Midbrain (tissue), 1 donor: ENCODE measurements around the gene HRG.

Experiments used
- DNase-seq: peaks from one replicate; lab custom pipeline; 2025; lab: John Stamatoyannopoulos, UW

HRG gene

GRCh38 chr3:186637686-186638085 is 28.1 kb upstream of the HRG start:
- DNase-seq, result no peak

DNA sequence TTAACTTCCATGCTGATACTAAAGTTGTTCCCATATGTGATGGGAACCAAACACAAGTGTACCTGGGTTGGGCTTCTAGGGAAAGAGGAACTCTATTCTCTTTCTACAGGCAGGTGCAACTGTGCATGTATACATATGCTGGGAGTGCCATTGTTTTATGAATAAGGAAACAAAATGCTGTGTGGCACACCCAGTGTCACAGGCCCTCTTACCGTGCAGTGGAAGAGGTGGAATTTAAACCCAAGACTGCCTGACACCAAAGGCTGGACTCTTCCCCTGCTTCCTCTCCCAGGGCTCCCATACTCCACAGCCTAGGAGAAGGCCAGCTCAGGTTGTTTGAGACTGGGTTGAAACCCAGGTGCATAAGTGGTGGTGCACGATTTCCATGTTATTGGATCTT is 27.6 kb upstream of the HRG start:
- no peak for DNase-seq

DNA sequence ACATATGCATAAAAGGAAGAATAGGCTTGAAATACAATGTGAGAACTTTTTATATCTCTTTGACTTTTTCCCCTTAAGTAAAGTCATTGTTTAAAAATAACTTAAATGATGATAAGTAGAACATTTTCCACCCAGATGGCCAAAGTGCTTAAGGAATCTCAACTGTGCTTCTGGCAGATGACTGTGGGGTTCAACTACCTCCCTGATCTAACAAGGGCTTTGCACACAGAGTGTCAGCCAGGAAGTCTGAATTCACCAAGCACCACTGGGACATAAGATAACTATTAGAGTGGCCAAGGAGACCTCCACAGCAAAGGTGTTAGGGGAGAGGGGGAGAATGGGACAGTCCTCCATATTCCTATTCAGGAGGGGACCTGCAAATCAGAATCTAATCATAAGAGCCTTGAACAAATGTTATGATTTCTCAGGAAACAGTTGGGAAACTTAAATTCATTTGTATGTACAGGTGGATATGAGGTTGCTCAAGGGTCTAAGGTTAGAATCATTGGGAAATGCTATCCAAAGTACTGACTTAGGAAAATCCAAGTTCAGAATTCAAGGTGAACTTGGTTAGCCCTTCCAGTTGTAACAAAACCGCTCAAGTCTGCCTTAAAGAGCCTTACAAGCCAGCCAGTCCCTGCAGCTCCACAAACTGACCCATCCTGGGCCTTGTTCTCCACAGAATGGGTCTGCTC is 25.9 kb upstream of the HRG start, which contains the start of gene FETUB:
FETUB (plus strand) TSS at position 622 of the 695 bp plus-strand sequence; CDS start at position 684, 62 bp downstream.
- DNase-seq, result no peak

GRCh38 chr3:186640473-186640818 is 25.4 kb upstream of the HRG start:
- no peak for DNase-seq

GRCh38 chr3:186640929-186641328 is 24.9 kb upstream of the HRG start:
- no peak for DNase-seq

- no peak for DNase-seq
These were observed 23.8 kb upstream of the HRG start for GRCh38 chr3:186642014-186642413.

DNA sequence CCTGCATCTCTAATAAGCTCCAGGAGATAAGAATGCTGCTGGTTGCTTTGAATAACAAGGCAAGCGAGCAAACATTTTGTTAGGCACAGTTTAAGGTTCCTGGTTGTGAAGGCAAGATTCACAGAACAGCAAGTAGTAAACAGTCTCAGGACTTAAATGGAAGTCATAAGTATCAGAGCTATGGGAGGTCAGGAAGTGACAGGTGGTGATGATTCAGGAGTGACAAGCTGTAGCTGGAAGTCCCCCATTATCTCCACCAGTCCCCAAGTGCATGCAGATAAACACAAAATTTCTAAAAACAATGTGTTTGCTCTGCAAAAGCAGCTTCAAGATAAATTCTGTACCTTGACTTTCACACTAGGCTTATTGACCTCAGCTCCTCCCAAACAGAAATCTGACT is 22.3 kb upstream of the HRG start:
- no peak for DNase-seq

DNA sequence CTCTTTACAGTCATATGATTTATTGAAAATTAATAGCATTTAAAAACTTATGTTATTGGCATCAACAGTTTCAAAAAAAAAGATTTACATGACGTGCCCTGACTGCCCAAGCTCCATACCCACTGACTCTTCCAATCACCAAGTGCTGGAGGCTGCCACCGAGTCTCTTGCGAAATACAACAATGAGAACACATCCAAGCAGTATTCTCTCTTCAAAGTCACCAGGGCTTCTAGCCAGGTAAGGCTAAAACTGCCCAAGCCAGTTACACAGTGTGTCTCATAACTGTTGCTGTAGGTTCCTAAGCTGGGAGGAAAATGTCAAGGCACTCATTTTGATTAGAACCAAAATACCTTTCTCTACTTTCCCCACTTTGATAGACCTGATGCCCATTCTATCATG is 21.1 kb upstream of the HRG start:
- no peak for DNase-seq

DNA sequence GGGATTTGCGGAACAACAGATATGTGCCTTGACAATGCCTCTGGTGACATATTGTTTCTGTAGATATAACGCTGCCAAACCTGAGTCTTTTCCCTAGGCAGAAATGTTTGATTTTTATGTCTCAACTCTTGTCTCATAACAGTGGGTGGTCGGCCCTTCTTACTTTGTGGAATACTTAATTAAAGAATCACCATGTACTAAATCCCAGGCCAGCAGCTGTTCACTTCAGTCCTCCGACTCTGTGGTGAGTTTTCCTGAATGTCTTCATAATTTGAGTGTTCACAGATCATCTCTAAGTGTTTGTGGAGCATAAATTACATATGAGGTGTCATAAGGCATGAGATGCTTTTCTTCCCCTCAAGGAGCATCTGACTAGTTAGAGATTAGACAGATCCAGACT is 19.7 kb upstream of the HRG start:
- no peak for DNase-seq

DNA sequence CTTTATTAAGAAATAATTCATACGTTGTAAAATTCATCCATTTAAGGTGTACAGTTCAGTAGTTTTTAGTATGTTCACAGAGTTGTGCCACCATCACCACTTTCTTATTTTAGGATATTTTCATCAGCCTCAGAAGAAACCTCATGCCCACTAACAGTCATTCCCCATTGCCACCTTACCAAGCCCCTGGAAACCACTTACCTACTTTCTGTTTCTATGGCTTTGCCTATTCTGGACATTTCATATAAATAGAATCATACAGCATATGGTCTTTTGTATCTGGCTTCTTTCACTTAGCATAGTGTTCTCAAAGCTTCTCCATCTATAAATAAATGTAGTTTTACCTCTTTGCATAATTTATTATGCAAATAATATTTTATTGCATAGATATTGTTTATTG is 19.0 kb upstream of the HRG start:
- no peak for DNase-seq

DNA sequence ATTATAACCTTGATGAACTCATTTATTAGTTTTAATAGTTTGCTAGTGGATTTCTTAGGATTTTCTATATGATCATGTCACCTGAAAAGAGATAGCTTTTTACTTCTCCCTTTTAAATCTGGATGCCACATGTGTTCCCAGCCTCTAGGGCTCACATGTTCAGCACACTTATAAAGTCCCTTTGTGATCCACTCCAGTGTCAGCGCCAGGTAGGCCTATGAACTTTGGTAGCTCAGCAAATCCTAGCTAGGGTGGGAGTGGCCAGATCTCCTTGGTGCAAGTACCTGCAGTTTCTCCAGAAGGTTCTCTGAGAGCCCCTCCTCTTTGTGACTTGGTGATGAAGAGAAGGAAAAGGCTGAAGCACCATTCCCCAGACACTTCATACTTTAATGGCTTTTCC is 17.0 kb upstream of the HRG start:
- no peak for DNase-seq

- no peak for DNase-seq
These were observed 14.1 kb upstream of the HRG start for GRCh38 chr3:186651678-186652215.

- DNase-seq, result no peak
These were observed 12.6 kb upstream of the HRG start for GRCh38 chr3:186653080-186653707.

GRCh38 chr3:186653984-186654383 is 11.8 kb upstream of the HRG start:
- no peak for DNase-seq

- DNase-seq, result no peak
These were observed 2.3 kb upstream of the HRG start for GRCh38 chr3:186663361-186664118.

DNA sequence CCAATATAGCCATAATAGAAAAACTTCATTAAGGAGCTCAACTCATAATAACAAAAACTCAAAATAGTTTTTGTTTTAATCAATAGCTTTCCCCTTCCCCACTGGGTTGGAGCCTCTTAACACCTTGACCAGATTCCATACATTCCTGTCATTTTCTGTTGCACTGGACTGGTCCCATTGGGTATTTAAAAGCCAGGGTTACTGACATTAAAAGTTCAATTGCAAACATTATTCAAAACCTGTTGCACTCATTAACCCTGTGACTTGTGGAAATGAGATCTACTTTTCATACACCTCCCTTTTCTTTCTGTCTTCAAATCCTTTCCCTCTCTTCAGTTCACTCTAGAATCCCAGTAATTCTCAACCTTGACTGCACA is 1.7 kb upstream of the HRG start:
- no peak for DNase-seq

GRCh38 chr3:186664506-186664905 is 1.3 kb upstream of the HRG start:
- DNase-seq, result no peak

- DNase-seq, result no peak
These were observed 2.6 kb downstream of the HRG start for GRCh38 chr3:186668426-186668825.

DNA sequence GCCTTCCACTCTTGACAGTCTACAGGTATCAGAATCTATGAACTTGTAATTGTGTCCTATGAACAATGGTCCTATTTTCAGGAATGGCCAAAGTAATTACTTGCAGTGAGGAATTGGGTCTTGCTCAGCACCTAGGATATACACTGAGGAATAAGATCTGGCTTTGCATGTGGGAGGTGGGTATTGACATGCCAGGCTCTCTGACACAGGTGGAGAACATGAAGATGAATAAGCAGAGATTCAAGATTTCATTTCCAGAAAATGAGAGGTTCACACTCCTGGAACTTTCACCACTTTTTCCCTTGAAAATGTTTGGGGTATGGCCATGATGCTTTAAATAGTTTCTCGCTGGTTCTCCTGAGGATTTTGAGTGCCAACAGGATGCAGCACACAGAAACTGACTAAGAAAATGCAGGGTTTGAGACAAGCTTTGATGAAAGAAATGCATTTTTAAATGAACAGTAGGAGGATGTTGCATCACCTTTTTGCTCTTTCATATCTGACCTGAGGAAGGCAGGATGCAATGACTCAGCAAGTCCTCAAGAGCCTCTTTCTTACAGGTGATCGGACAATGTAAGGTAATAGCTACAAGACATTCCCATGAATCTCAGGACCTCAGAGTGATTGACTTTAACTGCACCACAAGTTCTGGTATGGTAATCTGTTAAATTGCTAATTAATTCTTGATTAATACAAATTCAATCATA is 3.7 kb downstream of the HRG start:
- no peak for DNase-seq

DNA sequence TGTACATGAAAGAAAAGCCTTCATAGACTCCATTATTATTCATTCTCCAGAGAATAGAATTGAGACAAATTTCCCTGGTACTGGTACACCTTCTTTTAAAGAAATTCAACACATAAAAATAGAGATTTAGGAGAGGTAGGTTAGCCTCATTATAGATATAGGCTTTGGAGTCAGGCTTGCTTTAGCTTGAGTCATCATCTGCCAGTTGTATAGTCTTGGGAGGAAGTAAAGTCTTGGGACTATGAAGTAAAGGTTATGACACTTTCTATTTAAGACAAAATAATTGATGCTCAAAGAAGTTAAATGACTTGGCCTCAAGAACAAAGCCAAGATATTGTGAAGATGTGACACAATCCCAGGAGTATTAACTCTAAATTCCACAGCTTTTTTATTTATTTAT is 4.3 kb downstream of the HRG start:
- DNase-seq, result no peak

GRCh38 chr3:186671051-186671450 is 5.2 kb downstream of the HRG start:
- no peak for DNase-seq

DNA sequence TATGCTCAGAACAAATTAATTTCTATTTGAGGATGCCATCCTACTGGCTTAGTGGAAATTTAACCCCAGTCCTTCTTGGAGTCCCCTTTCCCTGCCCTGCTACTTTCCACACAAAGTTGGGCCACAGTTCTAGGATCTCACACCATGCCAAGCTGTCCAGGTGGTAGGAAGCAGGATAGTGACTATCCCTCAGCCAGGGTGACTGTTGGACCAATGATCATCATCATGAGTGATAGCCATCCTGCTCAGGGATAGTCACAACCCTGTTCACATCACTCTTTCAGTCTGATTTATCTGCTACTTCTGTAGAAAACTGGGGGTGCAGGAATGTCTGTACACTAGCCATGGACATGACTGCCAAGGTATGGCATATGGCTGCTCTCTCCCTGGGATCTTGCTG is 12.8 kb downstream of the HRG start:
- DNase-seq, result no peak
